Large intestine (tissue), 3 donors: Measurements from ENCODE around the gene WDFY4. TPM values are rescaled to one million over a fixed set of nuclear protein-coding genes. Genes with fewer than 3 reads are reported as not detected.

Source experiments
- DNase-seq, 2 donors: peaks; one replicate each; pipeline versions ENCODE4 v3.0.0 to v3.0.0-alpha.2; 2013
- H3K27ac ChIP-seq: one replicate; pipeline ENCODE4 v1.5.1; 2013; ENCODE audit warnings: low read length
- H3K27me3 ChIP-seq: 2 replicates; pipeline ENCODE4 v1.6.1; 2013; ENCODE audit warnings: low read length; ENCODE audit not compliant: control insufficient read depth, insufficient read depth
- H3K36me3 ChIP-seq: 2 replicates; pipeline ENCODE4 v1.6.1; 2013; ENCODE audit warnings: low read length; ENCODE audit not compliant: control insufficient read depth, insufficient read depth
- H3K4me1 ChIP-seq: one replicate; pipeline ENCODE4 v1.6.1; 2013; ENCODE audit warnings: low read length; ENCODE audit not compliant: control insufficient read depth, insufficient read depth
- H3K4me3 ChIP-seq: one replicate; pipeline ENCODE4 v1.5.1; 2013; ENCODE audit warnings: low read length
- H3K9me3 ChIP-seq: one replicate; pipeline ENCODE4 v1.6.1; 2013; ENCODE audit warnings: mild to moderate bottlenecking, low read depth, low read length, moderate library complexity; ENCODE audit not compliant: control insufficient read depth
- WGBS: methylation state at CpG from one replicate; pipeline ENCODE4 v1.1.5; 2013; ENCODE audit warnings: low lambda C conversion rate; ENCODE audit not compliant: insufficient coverage; 5-methylcytosine and 5-hydroxymethylcytosine counted together
- polyA plus RNA-seq: library from polyadenylated mRNA; unstranded; fragments of 120-200 nt; gene quantifications from one replicate; pipeline ENCODE4 v1.2.1, GENCODE V29; 2013

Gene WDFY4
- polyA plus RNA-seq, 1 donor: 3.5 TPM

GRCh38 chr10:48670978-48671913 lies 13.4 kb upstream of the WDFY4 start:
- peaks cover 11% of the 10 kb centered on the region for H3K27me3 ChIP-seq
- H3K9me3 ChIP-seq: no peaks in the 10 kb centered on the region
- H3K27ac ChIP-seq: no peak overlapping the region
- no peaks in the 10 kb centered on the region for H3K4me1 ChIP-seq
- no peak for DNase-seq
- no peak overlapping the region for H3K4me3 ChIP-seq
- H3K36me3 ChIP-seq: no peaks in the 10 kb centered on the region
- WGBS: 86% methylated on average over 1 of the region's 28 CpGs

GRCh38 chr10:48671914-48672595 lies 12.6 kb upstream of the WDFY4 start:
- Histone ChIP-seq H3K4me3 (no peak overlapping the region), H3K36me3 (no peaks in the 10 kb centered on the region), H3K4me1 (no peaks in the 10 kb centered on the region), H3K9me3 (no peaks in the 10 kb centered on the region), H3K27ac (no peak overlapping the region), H3K27me3 (peaks cover 11% of the 10 kb centered on the region)
- DNase-seq: no peak
- WGBS: no CpG with 5 or more reads among the region's 26 CpGs

DNA sequence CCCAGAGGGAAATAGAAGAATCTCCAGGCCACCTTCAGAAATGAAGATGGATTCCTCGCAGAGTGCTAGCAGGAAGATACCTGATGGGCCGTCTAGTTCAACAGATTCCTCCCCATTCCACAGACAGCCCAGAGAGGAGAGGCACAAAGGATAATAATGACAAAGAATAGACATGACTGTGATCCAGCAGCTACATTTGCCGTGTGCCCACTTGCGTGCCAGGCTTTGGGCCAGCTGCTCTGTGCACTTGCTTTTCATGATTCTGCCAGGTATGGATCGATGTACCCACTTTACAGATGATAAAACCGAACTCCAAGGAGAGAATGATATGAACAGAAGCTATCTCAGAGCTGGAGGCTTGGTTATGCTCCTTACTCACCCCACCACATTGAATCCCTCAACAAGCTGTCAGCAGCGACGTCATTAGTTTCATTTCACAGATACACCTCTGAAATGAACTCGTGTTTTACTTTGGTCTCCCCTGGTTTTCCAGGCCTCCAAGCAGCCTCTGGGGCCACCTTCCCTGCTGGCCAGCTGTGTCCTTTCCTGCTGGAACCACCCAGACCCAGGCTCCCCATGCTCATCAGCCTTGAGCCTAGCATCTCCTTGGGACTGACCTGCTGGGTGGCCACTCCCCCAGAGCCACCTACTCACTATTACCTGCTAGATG lies 11.9 kb upstream of the WDFY4 start:
- Histone ChIP-seq H3K27ac (no peak overlapping the region), H3K9me3 (no peaks in the 10 kb centered on the region), H3K4me1 (no peaks in the 10 kb centered on the region), H3K36me3 (no peaks in the 10 kb centered on the region), H3K27me3 (peaks cover 11% of the 10 kb centered on the region), H3K4me3 (no peak overlapping the region)
- 93% methylated on average over 3 of the region's 9 CpGs for WGBS
- no peak for DNase-seq

DNA sequence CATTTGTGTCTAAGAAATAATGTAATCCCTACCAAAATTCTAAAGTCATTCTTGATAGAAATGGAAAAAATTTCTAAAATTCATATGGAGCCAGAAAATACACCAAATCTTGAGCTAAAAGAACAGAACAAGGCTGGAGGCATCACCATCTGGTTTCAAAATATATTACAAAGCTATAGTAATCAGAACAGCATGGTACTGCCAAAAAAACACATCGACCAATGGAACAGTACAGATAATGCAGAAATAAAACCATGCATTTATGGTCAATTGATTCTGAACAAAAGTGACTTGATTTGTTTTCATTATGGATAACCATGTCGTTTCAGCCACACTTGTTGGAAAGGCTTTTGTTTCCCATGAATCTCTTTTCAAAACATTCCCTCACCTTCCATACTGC lies 7.0 kb upstream of the WDFY4 start:
- H3K27ac ChIP-seq: no peak overlapping the region
- H3K4me3 ChIP-seq: no peak overlapping the region
- no peaks in the 10 kb centered on the region for H3K4me1 ChIP-seq
- H3K27me3 ChIP-seq: peaks cover 2% of the 10 kb centered on the region
- DNase-seq: no peak
- 83% methylated on average over 1 of the region's 2 CpGs for whole genome bisulfite sequencing
- H3K36me3 ChIP-seq: no peaks in the 10 kb centered on the region
- H3K9me3 ChIP-seq: no peaks in the 10 kb centered on the region

- Histone ChIP-seq H3K36me3 (no peaks in the 10 kb centered on the region), H3K9me3 (no peaks in the 10 kb centered on the region), H3K4me3 (no peak overlapping the region), H3K27me3 (peaks cover 2% of the 10 kb centered on the region), H3K27ac (no peak overlapping the region), H3K4me1 (no peaks in the 10 kb centered on the region)
- DNase-seq: no peak
- no CpG with 5 or more reads among the region's 1 CpG for WGBS
Observed at GRCh38 chr10:48678041-48678440, 6.6 kb upstream of the WDFY4 start.

GRCh38 chr10:48681740-48682139 lies 2.9 kb upstream of the WDFY4 start:
- DNase-seq: no peak
- 100% methylated on average over 1 of the region's 3 CpGs for WGBS
- no peaks in the 10 kb centered on the region for H3K9me3 ChIP-seq
- no peaks in the 10 kb centered on the region for H3K36me3 ChIP-seq
- H3K27ac ChIP-seq: no peak overlapping the region
- H3K27me3 ChIP-seq: peaks cover 2% of the 10 kb centered on the region
- no peaks in the 10 kb centered on the region for H3K4me1 ChIP-seq
- H3K4me3 ChIP-seq: no peak overlapping the region

GRCh38 chr10:48682265-48682664 lies 2.4 kb upstream of the WDFY4 start:
- Histone ChIP-seq H3K36me3 (no peaks in the 10 kb centered on the region), H3K4me1 (no peaks in the 10 kb centered on the region), H3K27ac (no peak overlapping the region), H3K27me3 (peaks cover 2% of the 10 kb centered on the region), H3K9me3 (no peaks in the 10 kb centered on the region), H3K4me3 (no peak overlapping the region)
- no CpG with 5 or more reads among the region's 3 CpGs for WGBS
- no peak for DNase-seq

- no peaks in the 10 kb centered on the region for H3K36me3 ChIP-seq
- DNase-seq: no peak
- no peaks in the 10 kb centered on the region for H3K4me1 ChIP-seq
- H3K9me3 ChIP-seq: no peaks in the 10 kb centered on the region
- WGBS: 90% methylated on average over 2 of the region's 6 CpGs
- no peak overlapping the region for H3K27ac ChIP-seq
- peaks cover 2% of the 10 kb centered on the region for H3K27me3 ChIP-seq
- no peak overlapping the region for H3K4me3 ChIP-seq
Observed at GRCh38 chr10:48683424-48683823, 1.2 kb upstream of the WDFY4 start.

DNA sequence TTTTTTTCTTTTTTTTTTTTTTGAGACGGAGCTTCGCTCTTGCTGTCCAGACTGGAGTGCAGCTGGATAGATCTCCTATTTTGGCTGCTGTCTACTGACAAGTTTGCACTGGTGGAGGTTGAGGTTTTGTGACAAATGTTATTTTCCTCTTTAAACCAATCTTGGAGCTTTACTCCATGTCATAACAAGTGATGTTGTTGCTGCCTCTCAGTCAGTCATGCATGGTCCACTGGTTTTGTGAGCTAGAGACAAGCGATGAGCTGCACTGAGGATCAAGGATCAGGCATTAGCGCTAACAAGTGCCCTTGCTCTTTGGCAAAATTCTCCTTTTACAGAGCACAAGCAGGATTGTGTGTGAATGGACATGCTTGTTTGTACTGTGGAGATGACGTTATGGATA lies 805 bp upstream of the WDFY4 start:
- no CpG with 5 or more reads among the region's 5 CpGs for WGBS
- DNase-seq: no peak

DNA sequence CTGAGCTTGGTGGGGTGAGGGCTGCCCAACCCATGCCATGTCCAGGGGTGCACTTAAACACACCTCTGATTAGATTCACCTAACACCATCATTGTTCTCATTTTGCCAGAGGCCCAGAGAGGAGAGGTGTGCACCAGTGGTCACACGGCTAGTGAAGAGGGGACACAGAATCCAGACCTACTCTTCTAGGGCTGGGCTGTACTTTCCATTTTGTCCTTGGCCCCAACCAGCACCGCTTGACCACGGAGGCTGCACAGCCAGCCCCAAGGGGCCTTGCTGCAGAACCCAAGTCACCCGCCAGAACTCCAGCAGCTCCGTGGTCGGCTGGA lies 246 bp upstream of the WDFY4 start:
- no peak overlapping the region for H3K27ac ChIP-seq
- peaks cover 2% of the 10 kb centered on the region for H3K27me3 ChIP-seq
- H3K4me1 ChIP-seq: no peaks in the 10 kb centered on the region
- no peak overlapping the region for H3K4me3 ChIP-seq
- no CpG with 5 or more reads among the region's 6 CpGs for WGBS
- no peak for DNase-seq
- H3K9me3 ChIP-seq: no peaks in the 10 kb centered on the region
- H3K36me3 ChIP-seq: no peaks in the 10 kb centered on the region

More for the DNA sequence above, 805 bp upstream of the WDFY4 start:
- Histone ChIP-seq H3K36me3 (no peaks in the 10 kb centered on the region), H3K4me3 (no peak overlapping the region), H3K4me1 (no peaks in the 10 kb centered on the region), H3K27me3 (peaks cover 2% of the 10 kb centered on the region), H3K27ac (no peak overlapping the region), H3K9me3 (no peaks in the 10 kb centered on the region)
